Stimulated activated CD4-positive, alpha-beta T cell treated with anti-CD3 and anti-CD28 coated beads, Interleukin-2, amount 100 ng/mL, for 4 hours (primary cell): ENCODE measurements around the gene HIVEP2.
A peak's percentile ranks its signal among the peaks of the same experiment; 100 is the strongest.
"Not testable (repeated sequence)": the region's sequence is repeated elsewhere in the genome, so short reads cannot be mapped to it uniquely, and the experiment has no call there.

Experiments used
- DNase-seq: peaks from one replicate; pipeline ENCODE4 v3.0.0-alpha.2; 2020; ENCODE audit warnings: low read depth

Gene HIVEP2

GRCh38 chr6:142945049-142945445 is at the start of gene HIVEP2:
TSS of gene HIVEP2 (minus strand) at chr6:142945176. CDS start at chr6:142774738, 170,438 bp downstream.
- DNase-seq: peak; percentile 88

GRCh38 chr6:142993977-142994376 is 49.0 kb upstream of the HIVEP2 start:
- no peak for DNase-seq

GRCh38 chr6:142987490-142987889 is 42.5 kb upstream of the HIVEP2 start:
- DNase-seq: no peak

GRCh38 chr6:142985281-142985680 is 40.3 kb upstream of the HIVEP2 start:
- no peak for DNase-seq

GRCh38 chr6:142984386-142984785 is 39.4 kb upstream of the HIVEP2 start:
- no peak for DNase-seq

- DNase-seq: no peak
These were observed 30.4 kb upstream of the HIVEP2 start for GRCh38 chr6:142975365-142975764.

- DNase-seq: not testable (repeated sequence)
These were observed 26.0 kb upstream of the HIVEP2 start for GRCh38 chr6:142970941-142971340.

- DNase-seq: no peak
These were observed 23.6 kb upstream of the HIVEP2 start for GRCh38 chr6:142968601-142969000.

- DNase-seq: no peak
These were observed 21.3 kb upstream of the HIVEP2 start for GRCh38 chr6:142966294-142966693.

- no peak for DNase-seq
These were observed 20.2 kb upstream of the HIVEP2 start for GRCh38 chr6:142965164-142965563.

- DNase-seq: no peak
These were observed 15.1 kb upstream of the HIVEP2 start for GRCh38 chr6:142960098-142960497.

- DNase-seq: no peak
These were observed 13.4 kb upstream of the HIVEP2 start for GRCh38 chr6:142958343-142958742.

- no peak for DNase-seq
These were observed 11.8 kb upstream of the HIVEP2 start for GRCh38 chr6:142956726-142957125.

- no peak for DNase-seq
These were observed 9.9 kb upstream of the HIVEP2 start for GRCh38 chr6:142954844-142955243.

GRCh38 chr6:142953373-142954273 is 8.6 kb upstream of the HIVEP2 start:
- DNase-seq: no peak

- no peak for DNase-seq
These were observed 7.6 kb upstream of the HIVEP2 start for GRCh38 chr6:142952614-142953013.

- DNase-seq: no peak
These were observed 5.3 kb upstream of the HIVEP2 start for GRCh38 chr6:142950291-142950690.

GRCh38 chr6:142947714-142948480 is 2.9 kb upstream of the HIVEP2 start:
- DNase-seq: no peak

GRCh38 chr6:142946924-142947713 is 2.1 kb upstream of the HIVEP2 start:
- peak; percentile 70 for DNase-seq

GRCh38 chr6:142946181-142946923 is 1.4 kb upstream of the HIVEP2 start:
- DNase-seq: peak; percentile 90

- DNase-seq: peak; percentile 51
These were observed 637 bp upstream of the HIVEP2 start for GRCh38 chr6:142945446-142946180.
